Naive thymus-derived CD4-positive, alpha-beta T cell (primary cell): ENCODE measurements around the gene CTNNA1. TPM values are rescaled to one million over a fixed set of nuclear protein-coding genes. Genes with fewer than 3 reads are reported as not detected.

Experiments used
- ATAC-seq: fragments of 150-1000 bp; cut with Tn5 transposase; 2 replicates; pipeline ENCODE4 v1.10.0; 2021; ENCODE audit warnings: mild to moderate bottlenecking, moderate library complexity
- CTCF ChIA-PET: fragments of 350-600 bp; sonication (Branson Sonifier 250); formaldehyde crosslinking; loops from one replicate; lab custom pipeline; 2021; ENCODE audit warnings: antibody characterized with exemption; lab: Charles Lee
- POLR2A ChIA-PET: fragments of 350-600 bp; sonication (Branson Sonifier 250); formaldehyde crosslinking; loops from one replicate; lab custom pipeline; 2021; ENCODE audit warnings: antibody characterized with exemption, inconsistent platforms; lab: Charles Lee
- DNase-seq, 9 donors: peaks; one replicate each; pipeline versions ENCODE4 v3.0.0 to v3.0.0-alpha.2; 2020 to 2022; ENCODE audit warnings: mixed read lengths in 1 of 9
- H3K27ac ChIP-seq: one replicate; pipeline ENCODE4 v1.7.0; 2013; ENCODE audit warnings: mild to moderate bottlenecking, low read depth, low read length, moderate library complexity
- H3K27me3 ChIP-seq, 2 donors: one replicate each; pipeline ENCODE4 v1.7.0; 2013; ENCODE audit warnings: low read length in 2 of 2, mild to moderate bottlenecking in 2 of 2, moderate library complexity in 2 of 2; ENCODE audit not compliant: control insufficient read depth in 2 of 2, insufficient read depth in 2 of 2
- H3K36me3 ChIP-seq, 3 experiments: 1 replicate in 2 of 3; 2 replicates in 1 of 3; pipeline ENCODE4 v1.7.0; 2013; ENCODE audit warnings: low read length in 3 of 3, mild to moderate bottlenecking in 3 of 3, moderate library complexity in 1 of 3; ENCODE audit not compliant: insufficient read depth in 3 of 3, control insufficient read depth in 2 of 3
- H3K4me1 ChIP-seq, 2 donors: one replicate each; pipeline ENCODE4 v1.7.0; 2013; ENCODE audit warnings: low read length in 2 of 2, mild to moderate bottlenecking in 2 of 2, moderate library complexity in 1 of 2; ENCODE audit not compliant: control insufficient read depth in 2 of 2, insufficient read depth in 2 of 2
- H3K4me3 ChIP-seq: 2 replicates; pipeline ENCODE4 v1.7.0; 2013; ENCODE audit warnings: mild to moderate bottlenecking, low read length
- H3K9me3 ChIP-seq, 3 experiments: 1 replicate in 2 of 3; 2 replicates in 1 of 3; pipeline ENCODE4 v1.7.0; 2013; ENCODE audit warnings: low read length in 3 of 3; ENCODE audit not compliant: control insufficient read depth in 2 of 3
- H3K27ac Mint-ChIP-seq, 9 donors: one replicate each; pipeline ENCODE4 v1.8.0; 2020 to 2022; ENCODE audit warnings: mixed read lengths in 9 of 9, mild to moderate bottlenecking in 8 of 9, moderate library complexity in 5 of 9, inconsistent platforms in 2 of 9
- H3K27me3 Mint-ChIP-seq, 5 donors: one replicate each; pipeline ENCODE4 v1.8.0; 2021 to 2022; ENCODE audit warnings: mixed read lengths in 5 of 5, mild to moderate bottlenecking in 1 of 5
- H3K36me3 Mint-ChIP-seq, 5 donors: one replicate each; pipeline ENCODE4 v1.8.0; 2020 to 2022; ENCODE audit warnings: mixed read lengths in 5 of 5, mild to moderate bottlenecking in 3 of 5, inconsistent platforms in 1 of 5
- H3K4me1 Mint-ChIP-seq, 7 donors: one replicate each; pipeline ENCODE4 v1.8.0; 2020 to 2022; ENCODE audit warnings: mixed read lengths in 7 of 7, mild to moderate bottlenecking in 3 of 7, inconsistent platforms in 1 of 7
- H3K4me3 Mint-ChIP-seq, 10 donors: one replicate each; pipeline ENCODE4 v1.8.0; 2020 to 2022; ENCODE audit warnings: mild to moderate bottlenecking in 10 of 10, mixed read lengths in 10 of 10, moderate library complexity in 6 of 10, inconsistent platforms in 2 of 10
- H3K9me3 Mint-ChIP-seq, 11 donors: one replicate each; pipeline ENCODE4 v1.8.0; 2020 to 2022; ENCODE audit warnings: mixed read lengths in 11 of 11, mild to moderate bottlenecking in 4 of 11, inconsistent platforms in 1 of 11, moderate library complexity in 1 of 11
- intact Hi-C, 2 donors: fragments of 100-400 bp; cut with micrococcal nuclease; formaldehyde crosslinking; loops; one replicate each; pipeline ENCODE4 v1.15.1; 2023
- polyA plus RNA-seq, 2 donors: library from polyadenylated mRNA; unstranded; fragments of 300-500 nt; fragmentation: Illumina TruSeq; gene quantifications; one replicate each; pipeline ENCODE4 v1.2.3, GENCODE V29; 2021
- total RNA-seq, 6 experiments: library from RNA in 5 of 6; stranded (reverse) in 5 of 6; gene quantifications; 1 replicate in 5 of 6; 2 replicates in 1 of 6; pipeline ENCODE4 v1.2.3 and lab custom pipeline; 2021 to 2026

The CTNNA1 gene
- total and polyA plus RNA-seq, 7 experiments from 2014 or later: 0.78 to 52.9 (median 5.6) TPM

DNA sequence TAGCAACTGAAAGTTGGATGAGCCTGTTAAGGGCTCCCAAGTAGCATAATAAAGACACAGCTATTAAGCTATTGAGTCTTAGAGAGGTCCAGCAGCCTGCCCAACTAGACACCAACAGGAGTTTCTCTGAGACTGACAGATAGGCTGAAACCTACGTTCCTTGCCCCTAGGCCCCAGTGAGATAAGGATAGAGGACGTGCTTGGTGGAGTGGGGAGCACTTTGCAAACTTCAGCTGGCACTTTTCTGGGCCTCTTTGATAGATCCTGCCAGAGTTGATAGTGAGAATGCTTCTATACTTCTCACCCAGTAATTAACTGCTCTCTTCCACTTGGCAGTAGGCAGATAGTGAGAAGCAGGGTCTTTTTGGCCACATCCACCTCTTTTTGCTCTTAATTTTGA, 20.8 kb upstream of the CTNNA1 start:
- intact Hi-C loops: no loop called here
- H3K4me1 ChIP-seq: no peaks in the 10 kb centered on the region
- ATAC-seq: no peak
- H3K27me3 ChIP-seq: no peaks in the 10 kb centered on the region
- no peaks in the 10 kb centered on the region for H3K9me3 ChIP-seq
- H3K27ac ChIP-seq: no peak overlapping the region
- no peak for DNase-seq
- H3K4me3 Mint-ChIP-seq: no peak overlapping the region
- H3K9me3 Mint-ChIP-seq: peaks cover 0 to 7% (median 0%) of the 10 kb centered on the region in 11 donors
- POLR2A ChIA-PET: no interaction called here
- peaks cover 0 to 4% (median 0%) of the 10 kb centered on the region in 5 donors for H3K36me3 Mint-ChIP-seq
- H3K4me3 ChIP-seq: no peak overlapping the region
- no peaks in the 10 kb centered on the region for H3K36me3 ChIP-seq
- H3K27ac Mint-ChIP-seq: no peak overlapping the region
- CTCF ChIA-PET: no interaction called here
- peaks cover 0 to 7% (median 2%) of the 10 kb centered on the region in 7 donors for H3K4me1 Mint-ChIP-seq
- H3K27me3 Mint-ChIP-seq: peaks cover 15 to 53% (median 33%) of the 10 kb centered on the region in 5 donors

DNA sequence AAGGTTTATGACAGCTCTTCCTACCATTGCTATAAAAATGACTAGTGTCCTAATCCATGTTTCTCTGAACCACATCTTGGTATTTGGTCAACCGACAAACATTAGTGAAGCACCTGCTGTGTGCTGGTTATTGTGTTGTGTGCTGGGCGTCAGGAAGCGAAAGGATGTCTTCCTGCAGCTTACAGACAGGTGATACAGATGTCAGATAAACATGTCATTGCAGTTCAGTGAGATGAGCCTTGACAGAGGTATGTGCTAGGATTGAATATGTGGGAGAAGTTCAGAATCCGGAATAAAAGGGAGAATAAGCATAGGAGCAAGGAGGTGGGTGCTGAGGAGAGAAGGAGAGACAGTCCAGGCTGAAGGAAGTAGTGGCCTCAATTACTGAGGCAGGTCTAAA, 20.3 kb upstream of the CTNNA1 start:
- no peak overlapping the region for H3K27ac Mint-ChIP-seq
- ChIA-PET POLR2A (no interaction called here), CTCF (no interaction called here)
- Histone ChIP-seq H3K4me3 (no peak overlapping the region), H3K9me3 (no peaks in the 10 kb centered on the region), H3K27ac (no peak overlapping the region), H3K4me1 (no peaks in the 10 kb centered on the region), H3K36me3 (no peaks in the 10 kb centered on the region), H3K27me3 (no peaks in the 10 kb centered on the region)
- no peak for DNase-seq
- H3K4me1 Mint-ChIP-seq: peaks cover 0 to 3% (median 0%) of the 10 kb centered on the region in 7 donors
- intact Hi-C loops: no loop called here
- H3K27me3 Mint-ChIP-seq: peaks cover 14 to 51% (median 34%) of the 10 kb centered on the region in 5 donors
- H3K9me3 Mint-ChIP-seq: peaks cover 0 to 7% (median 0%) of the 10 kb centered on the region in 11 donors
- ATAC-seq: no peak
- H3K36me3 Mint-ChIP-seq: peaks cover 0 to 4% (median 0%) of the 10 kb centered on the region in 5 donors
- H3K4me3 Mint-ChIP-seq: no peak overlapping the region

DNA sequence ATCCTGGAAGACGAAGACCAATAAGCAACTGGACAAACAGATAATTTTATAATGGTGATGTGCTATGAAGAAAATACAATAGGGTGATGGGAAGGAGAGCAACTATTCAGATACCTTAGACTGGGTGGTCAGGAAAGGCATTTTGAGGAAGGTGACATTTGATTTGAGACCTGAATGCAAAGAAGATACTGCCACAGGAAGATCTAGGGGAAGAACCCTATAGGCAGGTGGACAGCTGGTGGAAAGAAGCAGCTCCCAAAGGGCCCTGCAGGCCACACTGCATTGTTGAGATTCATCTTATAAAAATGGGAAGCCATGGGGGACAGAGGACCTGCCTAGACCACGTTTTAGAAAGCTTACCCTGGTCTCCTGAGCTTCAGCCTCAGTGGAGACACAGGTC, 19.7 kb upstream of the CTNNA1 start:
- no peaks in the 10 kb centered on the region for H3K36me3 ChIP-seq
- peaks cover 12 to 48% (median 32%) of the 10 kb centered on the region in 5 donors for H3K27me3 Mint-ChIP-seq
- peaks cover 0 to 7% (median 0%) of the 10 kb centered on the region in 11 donors for H3K9me3 Mint-ChIP-seq
- H3K27ac ChIP-seq: no peak overlapping the region
- intact Hi-C loops: no loop called here
- peaks cover 0 to 5% of the 10 kb centered on the region in 2 donors for H3K27me3 ChIP-seq
- H3K9me3 ChIP-seq: no peaks in the 10 kb centered on the region
- ATAC-seq (no peak), DNase-seq (no peak)
- CTCF ChIA-PET: no interaction called here
- no peaks in the 10 kb centered on the region for H3K4me1 ChIP-seq
- H3K27ac Mint-ChIP-seq: no peak overlapping the region
- H3K4me3 ChIP-seq: no peak overlapping the region
- POLR2A ChIA-PET: no interaction called here
- H3K4me3 Mint-ChIP-seq: no peak overlapping the region
- H3K4me1 Mint-ChIP-seq: peaks cover 0 to 5% (median 0%) of the 10 kb centered on the region in 7 donors
- H3K36me3 Mint-ChIP-seq: peaks cover 0 to 4% (median 0%) of the 10 kb centered on the region in 5 donors

DNA sequence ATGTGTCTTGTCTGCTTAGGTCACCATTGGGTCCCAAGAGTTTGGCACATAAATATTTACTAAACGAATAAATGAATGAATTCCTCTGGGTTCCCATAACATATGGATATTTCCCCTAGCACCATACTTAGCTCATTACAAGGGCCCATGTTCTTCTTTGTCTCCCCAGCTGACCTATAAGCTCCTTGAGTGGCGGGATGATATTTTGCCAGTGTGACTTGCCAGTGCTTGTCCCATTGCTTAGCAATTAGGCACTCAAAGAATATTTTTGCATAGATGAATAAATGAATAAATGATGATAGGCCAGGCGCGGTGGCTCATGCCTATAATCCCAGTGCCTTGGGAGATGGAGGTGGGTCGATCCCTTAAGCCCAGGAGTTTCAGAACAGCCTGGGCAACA, 16.9 kb upstream of the CTNNA1 start:
- peaks cover 0 to 6% (median 0%) of the 10 kb centered on the region in 11 donors for H3K9me3 Mint-ChIP-seq
- POLR2A ChIA-PET: no interaction called here
- ATAC-seq: no peak
- CTCF ChIA-PET: no interaction called here
- no peak overlapping the region for H3K27ac ChIP-seq
- H3K27me3 ChIP-seq: peaks cover 0 to 5% of the 10 kb centered on the region in 2 donors
- H3K27ac Mint-ChIP-seq: no peak overlapping the region
- no peak for DNase-seq
- no peak overlapping the region for H3K4me3 Mint-ChIP-seq
- H3K4me1 ChIP-seq: no peaks in the 10 kb centered on the region
- H3K4me1 Mint-ChIP-seq: peaks cover 0 to 11% (median 0%) of the 10 kb centered on the region in 7 donors
- H3K9me3 ChIP-seq: no peaks in the 10 kb centered on the region
- peaks cover 12 to 37% (median 27%) of the 10 kb centered on the region in 5 donors for H3K27me3 Mint-ChIP-seq
- H3K36me3 ChIP-seq: no peaks in the 10 kb centered on the region
- peaks cover 0 to 4% (median 0%) of the 10 kb centered on the region in 5 donors for H3K36me3 Mint-ChIP-seq
- H3K4me3 ChIP-seq: no peak overlapping the region
- intact Hi-C loops: no loop called here

DNA sequence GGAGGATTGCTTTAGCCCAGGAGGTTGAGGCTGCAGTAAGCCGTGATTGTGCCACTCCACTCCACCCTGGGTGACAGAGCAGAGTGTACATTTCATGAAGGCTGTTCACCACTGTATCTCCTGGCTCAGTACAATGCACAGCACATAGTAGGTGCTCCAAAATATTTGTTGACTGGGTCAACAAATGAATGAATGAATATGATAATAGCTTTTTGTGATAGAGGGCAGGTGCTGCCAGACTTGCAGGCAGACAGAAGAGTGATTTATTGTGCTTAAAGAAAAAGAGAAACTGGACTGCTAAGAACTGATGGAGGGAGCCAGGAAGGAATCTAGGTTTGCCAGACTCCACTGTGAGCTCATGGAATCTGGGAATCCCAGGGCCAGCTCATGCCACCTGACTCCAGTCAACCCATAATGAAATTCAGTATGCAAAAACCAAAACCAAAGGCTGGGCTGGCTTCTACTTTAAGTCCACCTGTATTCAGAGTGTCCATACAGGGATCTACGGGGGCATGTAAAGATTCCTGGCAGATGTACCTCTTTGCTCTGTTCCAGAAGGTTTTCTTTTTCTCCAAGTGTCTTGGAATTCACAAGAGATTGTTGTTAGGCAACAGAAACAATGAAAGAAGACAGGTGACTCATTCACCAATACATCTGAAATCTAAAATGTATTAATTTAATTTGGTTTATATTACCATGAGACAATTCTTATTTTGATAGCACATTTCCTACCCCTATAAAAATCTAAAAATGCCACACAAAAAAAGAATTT, 15.5 kb upstream of the CTNNA1 start:
- H3K36me3 ChIP-seq: no peaks in the 10 kb centered on the region
- H3K4me1 ChIP-seq: peaks cover 0 to 3% of the 10 kb centered on the region in 2 donors
- Mint-ChIP-seq H3K36me3 (peaks cover 0 to 4% (median 0%) of the 10 kb centered on the region in 5 donors), H3K9me3 (peaks cover 0 to 7% (median 0%) of the 10 kb centered on the region in 11 donors), H3K4me3 (no peak overlapping the region), H3K27me3 (peaks cover 8 to 38% (median 27%) of the 10 kb centered on the region in 5 donors), H3K4me1 (peaks cover 4 to 19% (median 11%) of the 10 kb centered on the region in 7 donors), H3K27ac (no peak overlapping the region)
- no peak for ATAC-seq
- POLR2A ChIA-PET: no interaction called here
- intact Hi-C loops: no loop called here
- DNase-seq: no peak
- H3K27me3 ChIP-seq: peaks cover 0 to 5% of the 10 kb centered on the region in 2 donors
- H3K9me3 ChIP-seq: no peaks in the 10 kb centered on the region
- CTCF ChIA-PET: no interaction called here
- H3K27ac ChIP-seq: no peak overlapping the region
- no peak overlapping the region for H3K4me3 ChIP-seq

DNA sequence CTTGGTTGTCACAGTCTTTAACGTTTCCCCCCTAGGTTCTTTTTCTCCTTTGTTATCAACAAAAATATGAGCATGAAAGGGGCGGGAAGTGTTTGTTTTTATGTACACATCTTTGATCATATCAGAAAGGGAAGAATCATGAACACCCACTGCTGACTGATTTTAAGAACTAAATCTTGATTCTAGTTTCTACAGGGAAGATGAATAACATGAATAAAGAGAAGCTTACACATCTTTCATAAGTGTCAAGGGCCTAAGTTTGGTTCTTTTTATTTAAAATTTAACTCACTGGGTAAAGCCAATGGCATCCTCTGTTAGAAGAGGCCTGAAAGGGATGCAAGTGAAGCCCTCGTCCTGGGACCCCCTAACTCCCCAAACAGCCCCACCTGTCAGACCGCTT, 14.8 kb upstream of the CTNNA1 start:
- CTCF ChIA-PET: no interaction called here

More for the DNA sequence above, 14.8 kb upstream of the CTNNA1 start:
- Mint-ChIP-seq H3K27ac (no peak overlapping the region), H3K27me3 (peaks cover 4 to 31% (median 27%) of the 10 kb centered on the region in 5 donors), H3K36me3 (peaks cover 0 to 4% (median 0%) of the 10 kb centered on the region in 5 donors), H3K4me3 (no peak overlapping the region), H3K4me1 (peaks cover 7 to 21% (median 14%) of the 10 kb centered on the region in 7 donors), H3K9me3 (peaks cover 0 to 7% (median 0%) of the 10 kb centered on the region in 11 donors)
- no peak overlapping the region for H3K27ac ChIP-seq
- no peaks in the 10 kb centered on the region for H3K36me3 ChIP-seq
- H3K9me3 ChIP-seq: no peaks in the 10 kb centered on the region
- peaks cover 0 to 5% of the 10 kb centered on the region in 2 donors for H3K27me3 ChIP-seq
- H3K4me3 ChIP-seq: no peak overlapping the region
- DNase-seq (no peak), ATAC-seq (no peak)
- POLR2A ChIA-PET: no interaction called here
- intact Hi-C loops: no loop called here
- H3K4me1 ChIP-seq: peaks cover 0 to 3% of the 10 kb centered on the region in 2 donors
